ENCODE results near the gene AEBP1. TPM values are rescaled to one million over a fixed set of nuclear protein-coding genes. Genes with fewer than 3 reads are reported as not detected.

The AEBP1 gene
- total and polyA plus RNA-seq, 2 experiments from 2014 or later: 15.1 to 42.0 TPM

DNA sequence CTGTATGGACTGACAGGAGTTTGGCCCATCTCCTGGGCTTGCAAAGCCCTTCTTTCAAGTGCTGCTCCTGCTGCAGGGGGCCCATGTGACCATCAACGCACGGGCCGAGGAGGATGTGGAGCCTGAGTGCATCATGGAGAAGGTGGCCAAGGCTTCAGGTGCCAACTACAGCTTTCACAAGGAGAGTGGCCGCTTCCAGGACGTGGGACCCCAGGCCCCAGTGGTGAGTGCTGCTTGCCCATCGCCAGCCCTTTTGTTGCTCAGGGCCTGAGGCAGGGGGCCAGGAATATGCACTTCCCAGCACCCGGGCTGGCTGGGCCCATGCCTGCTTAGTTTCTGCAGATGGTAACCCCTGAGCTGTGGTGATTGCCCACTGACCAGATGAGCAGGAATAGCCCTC lies 47.5 kb upstream of the AEBP1 start (continued):
- TF ChIP-seq, protein P1, sequence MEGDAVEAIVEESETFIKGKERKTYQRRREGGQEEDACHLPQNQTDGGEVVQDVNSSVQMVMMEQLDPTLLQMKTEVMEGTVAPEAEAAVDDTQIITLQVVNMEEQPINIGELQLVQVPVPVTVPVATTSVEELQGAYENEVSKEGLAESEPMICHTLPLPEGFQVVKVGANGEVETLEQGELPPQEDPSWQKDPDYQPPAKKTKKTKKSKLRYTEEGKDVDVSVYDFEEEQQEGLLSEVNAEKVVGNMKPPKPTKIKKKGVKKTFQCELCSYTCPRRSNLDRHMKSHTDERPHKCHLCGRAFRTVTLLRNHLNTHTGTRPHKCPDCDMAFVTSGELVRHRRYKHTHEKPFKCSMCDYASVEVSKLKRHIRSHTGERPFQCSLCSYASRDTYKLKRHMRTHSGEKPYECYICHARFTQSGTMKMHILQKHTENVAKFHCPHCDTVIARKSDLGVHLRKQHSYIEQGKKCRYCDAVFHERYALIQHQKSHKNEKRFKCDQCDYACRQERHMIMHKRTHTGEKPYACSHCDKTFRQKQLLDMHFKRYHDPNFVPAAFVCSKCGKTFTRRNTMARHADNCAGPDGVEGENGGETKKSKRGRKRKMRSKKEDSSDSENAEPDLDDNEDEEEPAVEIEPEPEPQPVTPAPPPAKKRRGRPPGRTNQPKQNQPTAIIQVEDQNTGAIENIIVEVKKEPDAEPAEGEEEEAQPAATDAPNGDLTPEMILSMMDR (conservative IDR thresholded peaks at IDR 0.05; ENCODE audit: low read depth in 2 of 2): no peak
- TF ChIP-seq, protein P2, sequence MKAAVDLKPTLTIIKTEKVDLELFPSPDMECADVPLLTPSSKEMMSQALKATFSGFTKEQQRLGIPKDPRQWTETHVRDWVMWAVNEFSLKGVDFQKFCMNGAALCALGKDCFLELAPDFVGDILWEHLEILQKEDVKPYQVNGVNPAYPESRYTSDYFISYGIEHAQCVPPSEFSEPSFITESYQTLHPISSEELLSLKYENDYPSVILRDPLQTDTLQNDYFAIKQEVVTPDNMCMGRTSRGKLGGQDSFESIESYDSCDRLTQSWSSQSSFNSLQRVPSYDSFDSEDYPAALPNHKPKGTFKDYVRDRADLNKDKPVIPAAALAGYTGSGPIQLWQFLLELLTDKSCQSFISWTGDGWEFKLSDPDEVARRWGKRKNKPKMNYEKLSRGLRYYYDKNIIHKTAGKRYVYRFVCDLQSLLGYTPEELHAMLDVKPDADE (IDR thresholded peaks at IDR 0.05): no peak
- no peak for TF ChIP-seq NANOG (IDR thresholded peaks at IDR 0.05; ENCODE audit: borderline replicate concordance)
- TF ChIP-seq, protein P3, sequence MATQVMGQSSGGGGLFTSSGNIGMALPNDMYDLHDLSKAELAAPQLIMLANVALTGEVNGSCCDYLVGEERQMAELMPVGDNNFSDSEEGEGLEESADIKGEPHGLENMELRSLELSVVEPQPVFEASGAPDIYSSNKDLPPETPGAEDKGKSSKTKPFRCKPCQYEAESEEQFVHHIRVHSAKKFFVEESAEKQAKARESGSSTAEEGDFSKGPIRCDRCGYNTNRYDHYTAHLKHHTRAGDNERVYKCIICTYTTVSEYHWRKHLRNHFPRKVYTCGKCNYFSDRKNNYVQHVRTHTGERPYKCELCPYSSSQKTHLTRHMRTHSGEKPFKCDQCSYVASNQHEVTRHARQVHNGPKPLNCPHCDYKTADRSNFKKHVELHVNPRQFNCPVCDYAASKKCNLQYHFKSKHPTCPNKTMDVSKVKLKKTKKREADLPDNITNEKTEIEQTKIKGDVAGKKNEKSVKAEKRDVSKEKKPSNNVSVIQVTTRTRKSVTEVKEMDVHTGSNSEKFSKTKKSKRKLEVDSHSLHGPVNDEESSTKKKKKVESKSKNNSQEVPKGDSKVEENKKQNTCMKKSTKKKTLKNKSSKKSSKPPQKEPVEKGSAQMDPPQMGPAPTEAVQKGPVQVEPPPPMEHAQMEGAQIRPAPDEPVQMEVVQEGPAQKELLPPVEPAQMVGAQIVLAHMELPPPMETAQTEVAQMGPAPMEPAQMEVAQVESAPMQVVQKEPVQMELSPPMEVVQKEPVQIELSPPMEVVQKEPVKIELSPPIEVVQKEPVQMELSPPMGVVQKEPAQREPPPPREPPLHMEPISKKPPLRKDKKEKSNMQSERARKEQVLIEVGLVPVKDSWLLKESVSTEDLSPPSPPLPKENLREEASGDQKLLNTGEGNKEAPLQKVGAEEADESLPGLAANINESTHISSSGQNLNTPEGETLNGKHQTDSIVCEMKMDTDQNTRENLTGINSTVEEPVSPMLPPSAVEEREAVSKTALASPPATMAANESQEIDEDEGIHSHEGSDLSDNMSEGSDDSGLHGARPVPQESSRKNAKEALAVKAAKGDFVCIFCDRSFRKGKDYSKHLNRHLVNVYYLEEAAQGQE (IDR thresholded peaks at IDR 0.05; ENCODE audit: unreplicated experiment): no peak

DNA sequence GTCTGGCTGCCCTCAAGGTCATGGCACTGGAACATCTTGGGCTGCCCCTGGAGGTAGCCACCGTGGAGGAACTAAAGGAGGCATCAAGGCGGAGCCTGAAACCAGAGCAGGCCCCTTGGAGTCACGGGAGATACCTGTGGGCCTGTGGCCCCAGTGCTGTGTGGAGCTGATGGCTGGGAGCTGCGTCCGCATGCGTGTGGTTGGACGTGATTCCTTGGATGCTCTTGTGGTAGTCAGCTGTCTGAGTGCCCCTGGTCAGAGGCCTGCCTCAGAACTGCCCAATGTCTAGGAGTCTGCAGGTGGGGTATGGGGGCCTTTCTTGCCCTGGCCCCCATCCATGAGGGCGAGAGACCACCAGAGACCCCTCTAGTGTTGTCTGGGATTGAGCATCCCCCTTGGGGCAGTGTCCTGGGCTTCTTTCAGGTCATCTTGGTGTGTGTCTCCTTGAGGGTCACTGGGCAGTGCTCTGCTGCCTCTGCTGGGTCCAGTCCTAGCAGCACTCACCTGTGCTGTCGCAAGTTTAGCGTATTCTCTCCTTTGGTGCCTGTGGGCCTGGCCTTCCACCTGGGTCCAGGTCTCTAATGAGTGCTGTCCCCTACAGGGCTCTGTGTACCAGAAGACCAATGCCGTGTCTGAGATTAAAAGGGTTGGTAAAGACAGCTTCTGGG lies 46.8 kb upstream of the AEBP1 start:
- no peaks in the 10 kb centered on the region for H3K27me3 ChIP-seq (ENCODE audit: insufficient read depth)
- Mint-ChIP-seq H3K27ac (no peak overlapping the region), H3K4me1 (no peaks in the 10 kb centered on the region), H3K9me3 (no peaks in the 10 kb centered on the region), H3K36me3 (ENCODE audit: low read depth) (peaks cover 57% of the 10 kb centered on the region), H3K4me3 (no peak overlapping the region), H3K27me3 (ENCODE audit: insufficient read depth, low read depth, poor library complexity) (no peaks in the 10 kb centered on the region)
- no peaks in the 10 kb centered on the region for H3K4me1 ChIP-seq (ENCODE audit: insufficient read depth)
- H3K79me2 ChIP-seq (replicated peaks; ENCODE audit: insufficient read depth): no peaks in the 10 kb centered on the region
- no peak overlapping the region for H3K4me2 ChIP-seq
- ATAC-seq (no peak), DNase-seq (ENCODE audit: low spot score) (no peak)
- TF ChIP-seq POLR2AphosphoS5 (IDR thresholded peaks at IDR 0.05; ENCODE audit: low read depth) (no peak), STAT1 (IDR thresholded peaks at IDR 0.05; ENCODE audit: unreplicated experiment) (no peak), EZH2 (IDR thresholded peaks at IDR 0.05; ENCODE audit: low read depth, unreplicated experiment) (no peak), ZNF331 (CRISPR knock-in tag; IDR thresholded peaks at IDR 0.05; ENCODE audit: low read depth) (no peak), EZH2phosphoT487 (IDR thresholded peaks at IDR 0.05; ENCODE audit: unreplicated experiment) (no peak), JUNB (IDR thresholded peaks at IDR 0.05; ENCODE audit: unreplicated experiment) (no peak)
- TF ChIP-seq, protein P1 (conservative IDR thresholded peaks at IDR 0.05; ENCODE audit: low read depth in 2 of 2): no peak
- TF ChIP-seq, protein P3 (IDR thresholded peaks at IDR 0.05; ENCODE audit: unreplicated experiment): no peak
- no peak overlapping the region for H3K4me3 ChIP-seq
- H3K9me2 ChIP-seq (ENCODE audit: insufficient read depth): no peaks in the 10 kb centered on the region
- no peaks in the 10 kb centered on the region for H3F3A ChIP-seq (replicated peaks; ENCODE audit: low read depth)
- no peak overlapping the region for H2AFZ ChIP-seq
- H4K20me1 ChIP-seq (replicated peaks; ENCODE audit: insufficient read depth): peaks cover 5% of the 10 kb centered on the region
- no peaks in the 10 kb centered on the region; the same call in 1 of the 2 replicates for H3K36me3 ChIP-seq (ENCODE audit: insufficient read depth)
- H3K27ac ChIP-seq (ENCODE audit: low read depth): no peak overlapping the region
